ENCODE measurements around the gene ECE1.

ECE1 gene

GRCh38 chr1:21308847-21309652 is 18.8 kb upstream of the ECE1 start:
- H3K9ac ChIP-seq (ENCODE audit: low read length in 5 of 5), result peak overlapping the region in 1 of 5 donors; percentile 41
- H3K27me3 ChIP-seq (ENCODE audit: control insufficient read depth in 5 of 5, insufficient read depth in 4 of 5, low read length in 5 of 5), result no peaks in the 10 kb centered on the region
- no peak overlapping the region for H3K4me3 ChIP-seq (ENCODE audit: low read depth in 1 of 5, low read length in 5 of 5)
- no peaks in the 10 kb centered on the region for H3K36me3 ChIP-seq (ENCODE audit: control insufficient read depth in 5 of 5, insufficient read depth in 5 of 5, low read length in 5 of 5)
- H3K4me1 ChIP-seq (ENCODE audit: control insufficient read depth in 5 of 5, insufficient read depth in 5 of 5, low read length in 5 of 5), result peaks cover 4 to 56% (median 41%) of the 10 kb centered on the region in 5 donors
- peaks cover 0 to 4% (median 0%) of the 10 kb centered on the region in 5 donors for H3K9me3 ChIP-seq (ENCODE audit: control insufficient read depth in 5 of 5, low read length in 5 of 5)
- no peak overlapping the region for H3K27ac ChIP-seq (ENCODE audit: low read depth, low read length)

GRCh38 chr1:21308330-21308729 is 18.1 kb upstream of the ECE1 start:
- no peaks in the 10 kb centered on the region for H3K36me3 ChIP-seq (ENCODE audit: control insufficient read depth in 5 of 5, insufficient read depth in 5 of 5, low read length in 5 of 5)
- H3K9ac ChIP-seq (ENCODE audit: low read length in 5 of 5), result no peak overlapping the region
- no peaks in the 10 kb centered on the region for H3K27me3 ChIP-seq (ENCODE audit: control insufficient read depth in 5 of 5, insufficient read depth in 4 of 5, low read length in 5 of 5)
- peaks cover 6 to 54% (median 39%) of the 10 kb centered on the region in 5 donors for H3K4me1 ChIP-seq (ENCODE audit: control insufficient read depth in 5 of 5, insufficient read depth in 5 of 5, low read length in 5 of 5)
- peaks cover 0 to 4% (median 0%) of the 10 kb centered on the region in 5 donors for H3K9me3 ChIP-seq (ENCODE audit: control insufficient read depth in 5 of 5, low read length in 5 of 5)
- no peak overlapping the region for H3K4me3 ChIP-seq (ENCODE audit: low read depth in 1 of 5, low read length in 5 of 5)
- H3K27ac ChIP-seq (ENCODE audit: low read depth, low read length), result no peak overlapping the region

- Histone ChIP-seq H3K27ac (ENCODE audit: low read depth, low read length) (no peak overlapping the region), H3K27me3 (ENCODE audit: control insufficient read depth in 5 of 5, insufficient read depth in 4 of 5, low read length in 5 of 5) (no peaks in the 10 kb centered on the region), H3K9me3 (ENCODE audit: control insufficient read depth in 5 of 5, low read length in 5 of 5) (peaks cover 0 to 4% (median 0%) of the 10 kb centered on the region in 5 donors), H3K4me3 (ENCODE audit: low read depth in 1 of 5, low read length in 5 of 5) (no peak overlapping the region), H3K36me3 (ENCODE audit: control insufficient read depth in 5 of 5, insufficient read depth in 5 of 5, low read length in 5 of 5) (no peaks in the 10 kb centered on the region), H3K4me1 (ENCODE audit: control insufficient read depth in 5 of 5, insufficient read depth in 5 of 5, low read length in 5 of 5) (peaks cover 6 to 55% (median 42%) of the 10 kb centered on the region in 5 donors), H3K9ac (ENCODE audit: low read length in 5 of 5) (no peak overlapping the region)
Observed at GRCh38 chr1:21307663-21308305, 17.5 kb upstream of the ECE1 start.

GRCh38 chr1:21307210-21307609 is 16.9 kb upstream of the ECE1 start:
- H3K4me1 ChIP-seq (ENCODE audit: control insufficient read depth in 5 of 5, insufficient read depth in 5 of 5, low read length in 5 of 5), result peaks cover 6 to 60% (median 45%) of the 10 kb centered on the region in 5 donors
- H3K9ac ChIP-seq (ENCODE audit: low read length in 5 of 5), result no peak overlapping the region
- H3K4me3 ChIP-seq (ENCODE audit: low read depth in 1 of 5, low read length in 5 of 5), result no peak overlapping the region
- peaks cover 0 to 4% (median 0%) of the 10 kb centered on the region in 5 donors for H3K9me3 ChIP-seq (ENCODE audit: control insufficient read depth in 5 of 5, low read length in 5 of 5)
- no peaks in the 10 kb centered on the region for H3K27me3 ChIP-seq (ENCODE audit: control insufficient read depth in 5 of 5, insufficient read depth in 4 of 5, low read length in 5 of 5)
- no peaks in the 10 kb centered on the region for H3K36me3 ChIP-seq (ENCODE audit: control insufficient read depth in 5 of 5, insufficient read depth in 5 of 5, low read length in 5 of 5)
- H3K27ac ChIP-seq (ENCODE audit: low read depth, low read length), result no peak overlapping the region

- H3K27ac ChIP-seq (ENCODE audit: low read depth, low read length), result peak overlapping the region; percentile 76
- H3K27me3 ChIP-seq (ENCODE audit: control insufficient read depth in 5 of 5, insufficient read depth in 4 of 5, low read length in 5 of 5), result no peaks in the 10 kb centered on the region
- H3K9ac ChIP-seq (ENCODE audit: low read length in 5 of 5), result no peak overlapping the region
Observed at GRCh38 chr1:21305900-21306189, 15.6 kb upstream of the ECE1 start.

GRCh38 chr1:21305155-21305899 is 15.1 kb upstream of the ECE1 start:
- H3K9ac ChIP-seq (ENCODE audit: low read length in 5 of 5), result no peak overlapping the region
- no peak overlapping the region for H3K4me3 ChIP-seq (ENCODE audit: low read depth in 1 of 5, low read length in 5 of 5)
- no peaks in the 10 kb centered on the region for H3K36me3 ChIP-seq (ENCODE audit: control insufficient read depth in 5 of 5, insufficient read depth in 5 of 5, low read length in 5 of 5)
- H3K27ac ChIP-seq (ENCODE audit: low read depth, low read length), result peak overlapping the region; percentile 76
- no peaks in the 10 kb centered on the region for H3K27me3 ChIP-seq (ENCODE audit: control insufficient read depth in 5 of 5, insufficient read depth in 4 of 5, low read length in 5 of 5)
- peaks cover 0 to 3% (median 0%) of the 10 kb centered on the region in 5 donors for H3K9me3 ChIP-seq (ENCODE audit: control insufficient read depth in 5 of 5, low read length in 5 of 5)
- H3K4me1 ChIP-seq (ENCODE audit: control insufficient read depth in 5 of 5, insufficient read depth in 5 of 5, low read length in 5 of 5), result peaks cover 6 to 51% (median 33%) of the 10 kb centered on the region in 5 donors

More at GRCh38 chr1:21305900-21306189, 15.6 kb upstream of the ECE1 start:
- H3K4me1 ChIP-seq (ENCODE audit: control insufficient read depth in 5 of 5, insufficient read depth in 5 of 5, low read length in 5 of 5), result peaks cover 6 to 54% (median 37%) of the 10 kb centered on the region in 5 donors
- H3K36me3 ChIP-seq (ENCODE audit: control insufficient read depth in 5 of 5, insufficient read depth in 5 of 5, low read length in 5 of 5), result no peaks in the 10 kb centered on the region
- H3K4me3 ChIP-seq (ENCODE audit: low read depth in 1 of 5, low read length in 5 of 5), result no peak overlapping the region
- H3K9me3 ChIP-seq (ENCODE audit: control insufficient read depth in 5 of 5, low read length in 5 of 5), result peaks cover 0 to 4% (median 0%) of the 10 kb centered on the region in 5 donors

- Histone ChIP-seq H3K9me3 (ENCODE audit: control insufficient read depth in 5 of 5, low read length in 5 of 5) (no peaks in the 10 kb centered on the region), H3K4me1 (ENCODE audit: control insufficient read depth in 5 of 5, insufficient read depth in 5 of 5, low read length in 5 of 5) (peaks cover 6 to 54% (median 38%) of the 10 kb centered on the region in 5 donors), H3K9ac (ENCODE audit: low read length in 5 of 5) (no peak overlapping the region), H3K27ac (ENCODE audit: low read depth, low read length) (peak overlapping the region; percentile 76), H3K36me3 (ENCODE audit: control insufficient read depth in 5 of 5, insufficient read depth in 5 of 5, low read length in 5 of 5) (no peaks in the 10 kb centered on the region), H3K4me3 (ENCODE audit: low read depth in 1 of 5, low read length in 5 of 5) (no peak overlapping the region), H3K27me3 (ENCODE audit: control insufficient read depth in 5 of 5, insufficient read depth in 4 of 5, low read length in 5 of 5) (no peaks in the 10 kb centered on the region)
Observed at GRCh38 chr1:21304488-21304887, 14.2 kb upstream of the ECE1 start.

- peak overlapping the region; percentile 76 for H3K27ac ChIP-seq (ENCODE audit: low read depth, low read length)
- H3K36me3 ChIP-seq (ENCODE audit: control insufficient read depth in 5 of 5, insufficient read depth in 5 of 5, low read length in 5 of 5), result no peaks in the 10 kb centered on the region
- H3K4me1 ChIP-seq (ENCODE audit: control insufficient read depth in 5 of 5, insufficient read depth in 5 of 5, low read length in 5 of 5), result peaks cover 11 to 54% (median 39%) of the 10 kb centered on the region in 5 donors
- no peak overlapping the region for H3K4me3 ChIP-seq (ENCODE audit: low read depth in 1 of 5, low read length in 5 of 5)
- H3K9ac ChIP-seq (ENCODE audit: low read length in 5 of 5), result peak overlapping the region in 1 of 5 donors; percentile 14
- H3K27me3 ChIP-seq (ENCODE audit: control insufficient read depth in 5 of 5, insufficient read depth in 4 of 5, low read length in 5 of 5), result no peaks in the 10 kb centered on the region
- no peaks in the 10 kb centered on the region for H3K9me3 ChIP-seq (ENCODE audit: control insufficient read depth in 5 of 5, low read length in 5 of 5)
Observed at GRCh38 chr1:21302747-21303715, 12.8 kb upstream of the ECE1 start.

GRCh38 chr1:21301794-21302440 is 11.7 kb upstream of the ECE1 start:
- no peak overlapping the region for H3K27ac ChIP-seq (ENCODE audit: low read depth, low read length)
- peaks cover 11 to 58% (median 40%) of the 10 kb centered on the region in 5 donors for H3K4me1 ChIP-seq (ENCODE audit: control insufficient read depth in 5 of 5, insufficient read depth in 5 of 5, low read length in 5 of 5)
- no peaks in the 10 kb centered on the region for H3K27me3 ChIP-seq (ENCODE audit: control insufficient read depth in 5 of 5, insufficient read depth in 4 of 5, low read length in 5 of 5)
- no peaks in the 10 kb centered on the region for H3K36me3 ChIP-seq (ENCODE audit: control insufficient read depth in 5 of 5, insufficient read depth in 5 of 5, low read length in 5 of 5)
- no peak overlapping the region for H3K4me3 ChIP-seq (ENCODE audit: low read depth in 1 of 5, low read length in 5 of 5)
- H3K9ac ChIP-seq (ENCODE audit: low read length in 5 of 5), result no peak overlapping the region
- H3K9me3 ChIP-seq (ENCODE audit: control insufficient read depth in 5 of 5, low read length in 5 of 5), result no peaks in the 10 kb centered on the region

All from subcutaneous abdominal adipose tissue (tissue), 5 donors.